Measurements from ENCODE around the gene ALDH3A2.
"Not testable (repeated sequence)": the region's sequence is repeated elsewhere in the genome, so short reads cannot be mapped to it uniquely, and the experiment has no call there.

The ALDH3A2 gene

DNA sequence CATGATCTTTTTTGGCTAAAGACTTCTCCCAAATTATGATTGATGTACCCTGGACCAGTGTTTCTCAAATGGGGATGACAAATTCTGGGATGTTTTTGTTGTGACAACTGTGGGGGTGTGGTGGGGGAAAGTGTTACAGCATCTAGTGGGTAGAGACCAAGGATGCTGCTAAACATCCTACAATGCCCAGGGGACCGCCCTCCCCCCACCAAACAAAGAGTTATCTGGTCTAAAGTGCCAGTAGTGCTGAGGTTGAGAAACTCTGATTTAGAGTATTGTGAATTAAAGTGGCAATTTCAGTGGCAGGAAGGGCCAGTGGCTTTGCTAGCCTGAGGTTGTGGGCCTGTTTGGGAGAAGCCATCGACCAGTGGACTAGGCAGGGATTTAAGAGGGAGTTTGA, 34.6 kb downstream of the ALDH3A2 start:
- Histone ChIP-seq H3K27ac (ENCODE audit: low read depth, low read length, severe bottlenecking) (no peak overlapping the region), H3K36me3 (ENCODE audit: control insufficient read depth, insufficient read depth, low read length) (peaks cover 3% of the 10 kb centered on the region), H3K4me1 (ENCODE audit: control insufficient read depth, insufficient read depth, low read length, poor library complexity, severe bottlenecking) (no peaks in the 10 kb centered on the region), H3K4me3 (ENCODE audit: extremely low read depth, insufficient read depth, low read length, poor library complexity, severe bottlenecking) (no peak overlapping the region), H3K9me3 (ENCODE audit: control insufficient read depth, low read length) (no peaks in the 10 kb centered on the region)
- 100% methylated on average over 1 of the region's 2 CpGs for WGBS, 2 experiments (ENCODE audit: insufficient coverage in 2 of 2)

DNA sequence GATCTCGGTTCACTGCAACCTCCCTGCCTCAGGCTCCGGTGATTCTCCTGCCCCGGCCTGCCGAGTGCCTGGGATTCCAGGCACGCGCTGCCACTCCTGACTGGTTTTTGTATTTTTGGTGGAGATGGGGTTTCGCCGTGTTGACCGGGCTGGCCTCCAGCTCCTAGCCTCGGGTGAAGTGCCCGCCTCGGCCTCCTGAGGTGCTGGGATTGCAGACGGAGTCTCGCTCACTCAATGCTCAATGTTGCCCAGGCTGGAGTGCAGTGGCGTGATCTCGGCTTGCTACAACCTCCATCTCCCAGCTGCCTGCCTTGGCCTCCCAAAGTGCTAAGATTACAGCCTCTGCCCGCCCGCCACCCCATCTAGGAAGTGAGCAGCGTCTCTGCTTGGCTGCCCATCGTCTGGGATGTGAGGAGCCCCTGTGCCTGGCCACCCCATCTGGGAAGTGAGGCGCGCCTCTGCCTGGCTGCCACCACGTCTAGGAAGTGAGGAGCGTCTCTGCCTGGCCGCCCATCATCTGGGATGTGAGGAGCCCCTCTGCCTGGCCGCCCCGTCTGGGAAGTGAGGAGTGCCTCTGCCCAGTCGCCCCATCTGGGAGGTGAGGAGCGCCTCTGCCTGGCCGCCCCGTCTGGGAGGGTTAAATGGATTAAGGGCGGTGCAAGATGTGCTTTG, 36.5 kb downstream of the ALDH3A2 start:
- H3K36me3 ChIP-seq (ENCODE audit: control insufficient read depth, insufficient read depth, low read length); H3K4me1 ChIP-seq (ENCODE audit: control insufficient read depth, insufficient read depth, low read length, poor library complexity, severe bottlenecking); H3K27ac ChIP-seq (ENCODE audit: low read depth, low read length, severe bottlenecking); H3K9me3 ChIP-seq (ENCODE audit: control insufficient read depth, low read length); H3K4me3 ChIP-seq (ENCODE audit: extremely low read depth, insufficient read depth, low read length, poor library complexity, severe bottlenecking): not testable (repeated sequence)
- 98 to 99% methylated on average over 7 to 12 of the region's 32 CpGs for WGBS, 2 experiments (ENCODE audit: insufficient coverage in 2 of 2)

- H3K9me3 ChIP-seq (ENCODE audit: control insufficient read depth, low read length), result peaks cover 4% of the 10 kb centered on the region
- no peaks in the 10 kb centered on the region for H3K4me1 ChIP-seq (ENCODE audit: control insufficient read depth, insufficient read depth, low read length, poor library complexity, severe bottlenecking)
- no peaks in the 10 kb centered on the region for H3K36me3 ChIP-seq (ENCODE audit: control insufficient read depth, insufficient read depth, low read length)
- H3K4me3 ChIP-seq (ENCODE audit: extremely low read depth, insufficient read depth, low read length, poor library complexity, severe bottlenecking), result no peak overlapping the region
- WGBS, 2 experiments (ENCODE audit: insufficient coverage in 2 of 2), result no CpG with 5 or more reads among the region's 2 CpGs
- H3K27ac ChIP-seq (ENCODE audit: low read depth, low read length, severe bottlenecking), result no peak overlapping the region
These were observed 38.0 kb downstream of the ALDH3A2 start for GRCh38 chr17:19686400-19687090.

DNA sequence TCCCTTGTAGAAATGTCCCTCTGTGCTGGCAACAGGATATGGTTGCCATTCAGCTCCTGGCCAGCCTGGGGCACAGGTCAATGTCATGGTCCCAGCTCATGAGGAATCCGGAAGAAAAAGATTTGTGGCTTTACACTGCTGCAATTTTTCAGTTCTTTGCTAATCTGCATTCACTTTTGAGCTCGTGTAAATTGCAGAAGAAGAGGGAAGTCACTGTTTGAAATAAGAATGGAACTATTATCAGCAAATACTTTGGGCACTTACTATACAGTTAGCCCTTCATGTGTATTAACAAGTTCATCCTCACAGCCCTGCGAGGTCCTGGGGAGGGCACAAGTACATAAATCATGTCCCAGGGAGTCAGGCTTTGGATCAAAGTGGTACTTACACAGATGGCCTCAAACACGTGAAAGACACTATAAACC, 53.7 kb downstream of the ALDH3A2 start:
- Histone ChIP-seq H3K27ac (ENCODE audit: low read depth, low read length, severe bottlenecking) (no peak overlapping the region), H3K4me3 (ENCODE audit: extremely low read depth, insufficient read depth, low read length, poor library complexity, severe bottlenecking) (no peak overlapping the region), H3K4me1 (ENCODE audit: control insufficient read depth, insufficient read depth, low read length, poor library complexity, severe bottlenecking) (peaks cover 20% of the 10 kb centered on the region), H3K9me3 (ENCODE audit: control insufficient read depth, low read length) (no peaks in the 10 kb centered on the region), H3K36me3 (ENCODE audit: control insufficient read depth, insufficient read depth, low read length) (no peaks in the 10 kb centered on the region)
- 88 to 100% methylated on average over 3 of the region's 4 CpGs for WGBS, 2 experiments (ENCODE audit: insufficient coverage in 2 of 2)

DNA sequence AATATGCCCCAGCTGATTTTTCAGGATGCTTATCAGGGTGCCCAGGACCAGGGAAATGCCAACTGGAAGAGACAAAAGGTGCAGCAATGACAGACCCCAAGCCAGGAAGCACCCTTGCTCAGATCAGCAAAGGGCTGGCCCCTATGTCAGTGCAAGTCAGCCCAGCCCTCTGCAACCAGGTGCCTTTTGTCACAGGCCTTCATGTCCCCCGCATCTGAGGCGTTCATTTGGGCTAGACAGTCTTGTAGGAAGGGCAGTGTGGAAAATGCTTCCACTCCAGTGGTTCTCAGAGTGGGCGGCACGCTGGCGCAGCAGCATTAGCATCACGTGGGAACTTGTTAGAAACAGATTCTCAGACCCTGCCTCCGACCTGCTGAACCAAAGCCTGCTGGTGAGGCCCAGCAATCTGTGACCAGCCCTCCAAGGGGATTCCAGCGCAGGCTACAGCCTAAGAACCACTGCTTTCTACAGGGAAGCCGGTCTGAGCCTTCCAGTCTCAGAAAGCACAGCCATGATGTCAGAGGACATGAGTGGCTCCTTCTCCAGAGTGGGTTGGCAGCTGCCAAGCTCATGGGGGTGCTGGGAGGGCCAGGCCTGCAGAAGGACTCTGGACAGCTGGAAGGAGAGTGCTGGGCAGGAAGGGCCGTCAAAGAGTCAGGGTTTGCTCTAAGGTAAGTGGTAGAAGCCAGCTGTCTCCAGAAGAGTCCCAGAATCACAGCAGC, 54.7 kb downstream of the ALDH3A2 start:
- Histone ChIP-seq H3K36me3 (ENCODE audit: control insufficient read depth, insufficient read depth, low read length) (no peaks in the 10 kb centered on the region), H3K4me3 (ENCODE audit: extremely low read depth, insufficient read depth, low read length, poor library complexity, severe bottlenecking) (no peak overlapping the region), H3K27ac (ENCODE audit: low read depth, low read length, severe bottlenecking) (peak overlapping the region; percentile 82), H3K9me3 (ENCODE audit: control insufficient read depth, low read length) (no peaks in the 10 kb centered on the region), H3K4me1 (ENCODE audit: control insufficient read depth, insufficient read depth, low read length, poor library complexity, severe bottlenecking) (peaks cover 20% of the 10 kb centered on the region)
- 72 to 74% methylated on average over 9 to 10 of the region's 10 CpGs for WGBS, 2 experiments (ENCODE audit: insufficient coverage in 2 of 2)

DNA sequence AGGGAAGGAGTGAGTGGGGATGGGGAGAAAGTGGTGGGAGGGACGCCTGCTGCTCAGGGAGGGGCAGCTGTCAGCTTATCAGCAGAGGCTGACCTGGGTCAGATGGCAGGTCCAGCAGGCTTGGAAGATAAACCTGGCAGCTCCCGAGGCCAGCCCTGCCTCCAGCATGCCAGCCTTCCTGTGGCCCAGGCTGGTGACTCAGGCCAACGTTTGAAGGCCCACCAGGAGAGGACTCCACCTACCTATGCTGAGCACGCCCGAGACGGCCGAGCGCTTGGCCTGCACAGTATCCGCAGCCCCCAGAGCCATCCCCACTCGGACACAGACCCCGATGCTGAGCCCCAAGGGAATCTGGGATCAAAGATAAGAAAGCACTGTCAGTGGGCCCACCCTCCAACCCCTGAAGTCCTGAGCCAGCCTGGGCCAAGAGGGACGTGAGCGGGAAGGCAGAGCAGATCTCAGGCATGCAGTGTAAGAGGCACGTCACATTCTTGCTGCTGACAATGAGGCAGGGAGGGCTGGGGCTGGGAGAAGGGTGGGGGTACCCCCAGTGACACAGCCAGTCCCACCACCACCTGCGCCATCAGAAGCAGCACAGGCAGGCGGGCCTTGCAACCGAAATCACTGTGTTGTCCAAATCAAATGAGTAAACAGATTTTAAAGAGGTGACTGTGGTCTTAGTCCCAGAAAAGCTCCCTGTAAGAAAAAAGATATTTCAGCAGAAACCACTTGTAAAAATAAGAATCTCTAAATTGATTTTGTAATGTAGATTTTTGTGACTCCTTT, 55.5 kb downstream of the ALDH3A2 start:
- H3K4me3 ChIP-seq (ENCODE audit: extremely low read depth, insufficient read depth, low read length, poor library complexity, severe bottlenecking), result no peak overlapping the region
- no peaks in the 10 kb centered on the region for H3K9me3 ChIP-seq (ENCODE audit: control insufficient read depth, low read length)
- H3K4me1 ChIP-seq (ENCODE audit: control insufficient read depth, insufficient read depth, low read length, poor library complexity, severe bottlenecking), result peaks cover 20% of the 10 kb centered on the region
- 47 to 61% methylated on average over 10 to 14 of the region's 17 CpGs for WGBS, 2 experiments (ENCODE audit: insufficient coverage in 2 of 2)
- H3K36me3 ChIP-seq (ENCODE audit: control insufficient read depth, insufficient read depth, low read length), result no peaks in the 10 kb centered on the region
- H3K27ac ChIP-seq (ENCODE audit: low read depth, low read length, severe bottlenecking), result peak overlapping the region; percentile 82

DNA sequence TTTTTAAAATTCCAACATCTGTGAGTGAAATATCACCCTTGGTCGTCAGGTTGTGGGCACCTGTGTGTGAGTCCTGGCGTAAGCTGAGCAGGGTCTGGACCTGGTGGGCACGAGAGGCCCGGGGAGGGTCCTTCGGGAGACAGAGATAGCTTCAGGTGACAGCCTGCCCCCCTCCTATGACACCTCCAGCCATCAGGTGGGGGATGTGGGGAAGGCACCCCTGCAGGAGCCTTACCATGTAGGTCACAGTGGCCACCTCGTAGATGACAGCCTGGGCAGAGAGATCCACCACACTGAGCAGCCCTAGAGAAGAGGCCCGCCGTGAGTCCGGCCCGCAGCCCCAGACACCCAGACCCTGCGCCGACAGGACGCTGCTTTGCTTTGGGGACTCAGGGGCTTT, 56.6 kb downstream of the ALDH3A2 start:
- H3K36me3 ChIP-seq (ENCODE audit: control insufficient read depth, insufficient read depth, low read length), result no peaks in the 10 kb centered on the region
- H3K4me1 ChIP-seq (ENCODE audit: control insufficient read depth, insufficient read depth, low read length, poor library complexity, severe bottlenecking), result peaks cover 20% of the 10 kb centered on the region
- H3K9me3 ChIP-seq (ENCODE audit: control insufficient read depth, low read length), result no peaks in the 10 kb centered on the region
- no peak overlapping the region for H3K4me3 ChIP-seq (ENCODE audit: extremely low read depth, insufficient read depth, low read length, poor library complexity, severe bottlenecking)
- H3K27ac ChIP-seq (ENCODE audit: low read depth, low read length, severe bottlenecking), result no peak overlapping the region
- WGBS, 2 experiments (ENCODE audit: insufficient coverage in 2 of 2), result 87 to 89% methylated on average over 10 to 12 of the region's 13 CpGs

DNA sequence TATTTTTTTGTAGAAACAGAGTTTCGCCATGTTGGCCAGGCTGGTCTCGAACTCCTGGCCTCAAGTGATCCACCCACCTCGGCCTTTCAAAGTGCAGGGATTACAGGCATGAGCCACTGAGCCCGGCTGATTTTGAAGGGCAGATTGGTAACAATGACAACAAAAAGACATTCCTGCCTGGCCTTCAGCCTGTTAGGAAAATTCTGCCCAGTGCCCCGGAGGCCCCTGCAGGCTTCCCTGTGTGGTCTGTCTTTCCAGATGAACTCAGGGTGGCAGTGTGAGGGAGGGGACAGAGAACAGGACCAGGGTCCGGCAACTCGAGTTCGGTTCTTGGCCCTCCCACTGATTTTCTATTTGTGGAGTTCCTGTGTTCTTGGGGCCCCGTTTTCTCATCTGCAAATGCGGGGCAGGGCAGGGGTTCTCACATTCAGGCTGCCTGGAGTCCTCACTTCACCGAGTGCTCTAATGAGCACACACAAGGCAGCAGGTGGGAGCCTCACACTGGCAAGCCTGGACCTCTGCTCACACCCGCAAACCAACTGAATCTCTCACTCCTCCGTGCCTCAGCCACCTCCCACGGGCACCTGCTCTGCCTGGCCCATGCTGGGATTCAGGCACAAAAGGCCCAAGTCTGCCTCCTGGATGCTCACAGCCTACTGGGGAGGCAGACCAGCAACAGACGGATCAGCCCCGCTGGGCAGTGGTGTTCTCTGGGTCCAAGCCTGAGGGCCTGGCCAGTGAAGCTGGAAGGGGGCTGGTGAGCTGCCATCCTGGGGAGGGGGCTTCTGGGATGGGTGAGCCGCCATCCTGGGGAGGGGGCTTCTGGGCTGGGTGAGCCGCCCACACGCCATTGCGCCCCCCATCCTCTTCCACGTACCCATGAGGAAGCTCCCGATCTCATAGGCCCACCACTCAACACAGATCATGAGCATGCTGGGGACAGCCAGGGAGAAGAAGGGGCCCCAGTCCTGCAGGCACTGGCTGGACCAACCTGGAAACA, 57.5 kb downstream of the ALDH3A2 start:
- H3K27ac ChIP-seq (ENCODE audit: low read depth, low read length, severe bottlenecking), result no peak overlapping the region
- H3K4me3 ChIP-seq (ENCODE audit: extremely low read depth, insufficient read depth, low read length, poor library complexity, severe bottlenecking), result no peak overlapping the region

GRCh38 chr17:19706791-19707727, 58.5 kb downstream of the ALDH3A2 start:
- WGBS, 2 experiments (ENCODE audit: insufficient coverage in 2 of 2), result 84 to 90% methylated on average over 5 to 9 of the region's 12 CpGs
- H3K27ac ChIP-seq (ENCODE audit: low read depth, low read length, severe bottlenecking), result no peak overlapping the region

More for the DNA sequence above, 57.5 kb downstream of the ALDH3A2 start:
- Histone ChIP-seq H3K9me3 (ENCODE audit: control insufficient read depth, low read length) (no peaks in the 10 kb centered on the region), H3K4me1 (ENCODE audit: control insufficient read depth, insufficient read depth, low read length, poor library complexity, severe bottlenecking) (peaks cover 20% of the 10 kb centered on the region), H3K36me3 (ENCODE audit: control insufficient read depth, insufficient read depth, low read length) (no peaks in the 10 kb centered on the region)
- 80 to 87% methylated on average over 18 to 19 of the region's 22 CpGs for WGBS, 2 experiments (ENCODE audit: insufficient coverage in 2 of 2)

More at GRCh38 chr17:19706791-19707727, 58.5 kb downstream of the ALDH3A2 start:
- H3K9me3 ChIP-seq (ENCODE audit: control insufficient read depth, low read length), result no peaks in the 10 kb centered on the region
- H3K4me3 ChIP-seq (ENCODE audit: extremely low read depth, insufficient read depth, low read length, poor library complexity, severe bottlenecking), result no peak overlapping the region
- H3K4me1 ChIP-seq (ENCODE audit: control insufficient read depth, insufficient read depth, low read length, poor library complexity, severe bottlenecking), result peaks cover 20% of the 10 kb centered on the region
- H3K36me3 ChIP-seq (ENCODE audit: control insufficient read depth, insufficient read depth, low read length), result no peaks in the 10 kb centered on the region

Data from mesodermal cell (in vitro differentiated cells).